CD4-positive, alpha-beta T cell treated with Interleukin-17A for 4 hours (primary cell): ENCODE results near the gene BCL7C.
"Not testable (repeated sequence)": the region's sequence is repeated elsewhere in the genome, so short reads cannot be mapped to it uniquely, and the experiment has no call there.

Experiments
- DNase-seq: peaks from one replicate; pipeline ENCODE4 v3.0.0-alpha.2; 2020; ENCODE audit warnings: mixed read lengths

BCL7C gene

GRCh38 chr16:30860729-30861128 lies 33.1 kb downstream of the BCL7C start:
- DNase-seq = not testable (repeated sequence)

GRCh38 chr16:30858829-30859423 lies 35.0 kb downstream of the BCL7C start:
- DNase-seq = no peak

- no peak for DNase-seq
Observed at GRCh38 chr16:30858111-30858495, 35.8 kb downstream of the BCL7C start.

- no peak for DNase-seq
Observed at GRCh38 chr16:30853758-30854157, 40.1 kb downstream of the BCL7C start.

- DNase-seq = no peak
Observed at GRCh38 chr16:30850246-30850645, 43.6 kb downstream of the BCL7C start.

- no peak for DNase-seq
Observed at GRCh38 chr16:30846649-30847402, 47.1 kb downstream of the BCL7C start.

- DNase-seq = peak; percentile 91
Observed at GRCh38 chr16:30844671-30845449, 49.0 kb downstream of the BCL7C start.

GRCh38 chr16:30844346-30844670 lies 49.6 kb downstream of the BCL7C start:
- no peak for DNase-seq

- DNase-seq = no peak
Observed at GRCh38 chr16:30843501-30843900, 50.4 kb downstream of the BCL7C start.

GRCh38 chr16:30842971-30843370 lies 50.9 kb downstream of the BCL7C start:
- no peak for DNase-seq

- no peak for DNase-seq
Observed at GRCh38 chr16:30841332-30841731, 52.5 kb downstream of the BCL7C start.

GRCh38 chr16:30840611-30841010 lies 53.3 kb downstream of the BCL7C start:
- no peak for DNase-seq

- no peak for DNase-seq
Observed at GRCh38 chr16:30839523-30840227, 54.2 kb downstream of the BCL7C start.

- no peak for DNase-seq
Observed at GRCh38 chr16:30838876-30839471, 54.9 kb downstream of the BCL7C start.

GRCh38 chr16:30837904-30838303 lies 56.0 kb downstream of the BCL7C start:
- no peak for DNase-seq
